NCI-H1694 (cell line): Measurements from ENCODE around the gene RAB6A.

Experiments used
- DNase-seq: peaks from one replicate; lab custom pipeline; 2025; lab: John Stamatoyannopoulos, UW

The RAB6A gene

DNA sequence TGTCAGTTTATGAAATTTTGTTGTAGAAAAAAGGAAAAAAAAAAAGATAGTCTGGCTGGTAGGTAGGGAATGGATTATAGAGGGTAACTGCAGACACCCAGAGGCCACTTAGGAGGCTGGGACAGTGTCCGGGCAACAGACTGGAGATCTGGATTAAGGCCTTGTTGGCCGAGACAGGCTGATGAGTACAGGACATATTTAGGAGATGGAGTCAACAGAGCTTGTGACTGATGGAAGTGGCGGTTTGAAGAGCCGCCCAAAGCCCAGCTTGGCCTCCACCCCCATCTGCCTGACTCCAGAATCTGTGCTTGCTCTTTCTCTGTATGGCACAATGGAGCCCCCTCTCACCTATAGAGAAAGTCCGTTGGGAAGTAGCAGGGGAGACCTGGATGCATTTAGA is 106.9 kb downstream of the RAB6A start:
- no peak for DNase-seq

- no peak for DNase-seq
Observed at GRCh38 chr11:73652856-73653559, 107.9 kb downstream of the RAB6A start.

DNA sequence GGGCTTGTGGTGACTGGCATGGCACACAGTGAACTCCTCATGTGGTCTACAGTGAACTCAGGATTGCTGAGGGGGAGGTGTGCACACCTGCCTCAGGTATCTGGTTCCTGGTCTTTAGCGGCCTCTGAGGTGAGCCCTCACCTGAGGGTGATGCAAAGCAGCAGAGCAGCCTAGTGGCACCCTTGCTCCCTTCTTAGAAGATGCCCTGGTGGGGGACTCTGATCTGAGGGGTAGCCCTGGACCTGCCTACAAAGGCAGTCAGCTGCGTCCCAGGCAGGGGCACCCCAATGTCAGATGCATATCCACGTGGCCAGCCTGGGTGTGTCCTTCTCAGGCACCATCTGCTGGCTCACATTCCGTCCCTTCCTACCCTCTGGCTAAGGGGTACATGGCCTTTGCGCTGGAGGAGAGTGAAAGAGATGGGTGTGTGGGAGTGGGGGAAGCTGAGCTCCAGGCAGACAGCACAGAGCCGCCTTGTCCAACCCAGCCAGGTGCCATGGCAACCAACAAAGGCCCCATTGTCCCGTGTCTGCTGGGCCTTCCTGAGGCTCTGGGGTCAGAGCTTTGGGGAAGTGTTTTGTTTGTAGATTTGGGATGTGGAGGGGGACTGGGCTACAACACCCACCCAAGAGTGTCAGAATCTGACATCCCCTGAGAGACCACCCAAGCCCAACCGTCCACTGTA is 108.7 kb downstream of the RAB6A start:
- DNase-seq: no peak

GRCh38 chr11:73651661-73652045 is 109.2 kb downstream of the RAB6A start:
- DNase-seq: no peak

DNA sequence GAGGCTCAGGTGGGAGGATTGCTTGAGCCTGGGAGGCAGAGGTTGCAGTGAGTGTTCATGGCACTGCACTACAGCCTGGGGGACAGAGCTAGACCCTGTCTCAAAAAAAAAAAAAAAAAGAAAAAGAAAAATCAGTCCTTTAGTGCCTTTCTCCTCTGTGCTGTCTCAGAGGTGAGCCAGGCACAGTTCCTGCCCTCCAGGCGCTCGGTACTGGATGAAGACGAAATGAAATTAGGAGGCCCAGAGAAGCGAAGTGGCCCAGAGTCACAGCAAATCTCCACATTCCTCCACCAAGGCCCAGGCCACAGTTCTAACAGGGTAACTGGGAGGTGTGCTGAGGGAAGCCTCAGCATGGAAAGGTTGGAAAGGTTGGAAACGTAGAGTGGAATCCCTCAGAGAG is 109.6 kb downstream of the RAB6A start:
- no peak for DNase-seq

DNA sequence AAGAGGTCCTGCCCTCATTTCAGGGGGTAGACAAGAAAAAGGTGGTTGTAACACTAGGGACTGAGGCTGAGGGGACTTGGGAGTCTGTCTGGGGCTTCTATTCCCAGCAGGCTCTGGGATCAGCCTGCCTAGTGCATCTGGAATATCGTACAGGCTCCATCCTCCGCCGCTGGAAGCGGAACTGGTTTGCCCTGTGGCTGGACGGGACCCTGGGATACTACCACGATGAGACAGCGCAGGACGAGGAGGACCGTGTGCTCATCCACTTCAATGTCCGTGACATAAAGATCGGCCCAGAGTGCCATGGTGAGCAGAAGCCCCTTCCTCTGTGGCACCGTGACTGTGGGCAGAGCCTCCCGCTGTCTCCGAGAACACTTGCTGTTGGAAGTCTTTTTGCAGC is 110.5 kb downstream of the RAB6A start:
- DNase-seq: no peak

- DNase-seq: no peak
Observed at GRCh38 chr11:73649206-73649605, 111.7 kb downstream of the RAB6A start.

- no peak for DNase-seq
Observed at GRCh38 chr11:73648571-73649046, 112.3 kb downstream of the RAB6A start.

- no peak for DNase-seq
Observed at GRCh38 chr11:73648121-73648520, 112.8 kb downstream of the RAB6A start.

DNA sequence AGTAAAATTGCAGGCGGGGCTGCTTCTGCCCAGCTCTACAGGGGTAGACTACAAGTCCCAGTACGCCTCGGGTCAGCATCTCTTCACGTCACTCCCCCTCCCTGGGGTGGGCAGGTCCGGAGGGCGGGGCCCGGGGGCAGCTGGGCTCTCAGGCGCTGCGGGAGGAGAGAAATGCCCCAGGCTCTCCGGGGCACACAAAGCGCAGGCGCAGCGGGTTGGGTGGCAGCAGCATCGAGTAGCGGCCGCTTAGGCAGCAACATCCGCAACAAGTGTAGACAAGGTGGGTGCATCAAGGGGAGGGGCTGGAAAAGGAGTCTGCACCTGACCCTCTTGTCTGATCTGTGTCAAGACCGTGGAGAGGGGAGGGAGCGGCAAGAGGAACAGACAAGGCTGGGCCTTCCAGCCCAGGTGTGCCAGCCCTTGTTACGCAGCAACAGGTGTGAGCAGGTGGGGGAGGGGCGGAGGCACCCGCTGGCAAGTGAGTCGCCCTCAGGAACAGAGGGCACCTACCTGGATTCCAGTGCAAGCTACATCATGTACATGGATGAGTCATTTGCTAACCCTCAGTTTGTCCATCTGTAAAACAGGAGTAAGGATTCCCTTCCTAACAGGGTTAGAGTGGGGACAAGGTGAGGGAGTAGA is 113.3 kb downstream of the RAB6A start:
- no peak for DNase-seq

DNA sequence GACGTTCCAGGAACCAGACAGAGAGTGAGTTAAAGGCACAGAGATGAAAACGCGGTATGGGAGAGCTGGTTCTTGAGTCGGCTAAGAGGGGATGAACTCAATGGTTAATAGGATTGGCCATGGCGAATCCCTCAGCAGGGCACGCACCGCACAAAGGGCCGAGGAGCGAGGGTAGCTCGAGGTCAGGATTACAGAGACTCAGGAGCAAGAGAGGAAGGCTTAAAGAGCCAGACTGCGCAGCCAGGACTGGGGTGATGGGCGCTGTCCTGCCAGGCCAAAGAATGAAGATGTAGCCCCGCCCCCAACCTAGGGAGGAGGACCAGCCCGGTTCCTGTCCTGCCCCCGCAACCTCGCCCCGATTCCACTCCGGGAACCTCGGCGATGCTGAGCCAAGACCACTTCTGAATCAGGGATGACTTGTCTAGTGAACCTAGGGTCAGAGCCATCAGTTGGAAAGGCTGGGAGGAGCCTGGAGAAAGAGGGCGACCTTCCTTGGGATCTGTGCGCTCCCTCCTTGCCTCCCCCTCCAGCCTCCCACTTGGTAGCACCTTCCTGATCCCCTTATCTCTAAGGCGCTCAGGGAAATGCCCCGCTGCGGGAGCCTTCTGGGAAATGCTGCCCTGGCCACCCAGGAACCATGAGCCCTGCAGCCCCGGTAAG is 114.8 kb downstream of the RAB6A start, which contains the start of gene PLEKHB1:
TSS of gene PLEKHB1 (plus strand) at position 610 of the 660 bp plus-strand sequence. CDS start at position 638, 28 bp downstream.
- DNase-seq: no peak

DNA sequence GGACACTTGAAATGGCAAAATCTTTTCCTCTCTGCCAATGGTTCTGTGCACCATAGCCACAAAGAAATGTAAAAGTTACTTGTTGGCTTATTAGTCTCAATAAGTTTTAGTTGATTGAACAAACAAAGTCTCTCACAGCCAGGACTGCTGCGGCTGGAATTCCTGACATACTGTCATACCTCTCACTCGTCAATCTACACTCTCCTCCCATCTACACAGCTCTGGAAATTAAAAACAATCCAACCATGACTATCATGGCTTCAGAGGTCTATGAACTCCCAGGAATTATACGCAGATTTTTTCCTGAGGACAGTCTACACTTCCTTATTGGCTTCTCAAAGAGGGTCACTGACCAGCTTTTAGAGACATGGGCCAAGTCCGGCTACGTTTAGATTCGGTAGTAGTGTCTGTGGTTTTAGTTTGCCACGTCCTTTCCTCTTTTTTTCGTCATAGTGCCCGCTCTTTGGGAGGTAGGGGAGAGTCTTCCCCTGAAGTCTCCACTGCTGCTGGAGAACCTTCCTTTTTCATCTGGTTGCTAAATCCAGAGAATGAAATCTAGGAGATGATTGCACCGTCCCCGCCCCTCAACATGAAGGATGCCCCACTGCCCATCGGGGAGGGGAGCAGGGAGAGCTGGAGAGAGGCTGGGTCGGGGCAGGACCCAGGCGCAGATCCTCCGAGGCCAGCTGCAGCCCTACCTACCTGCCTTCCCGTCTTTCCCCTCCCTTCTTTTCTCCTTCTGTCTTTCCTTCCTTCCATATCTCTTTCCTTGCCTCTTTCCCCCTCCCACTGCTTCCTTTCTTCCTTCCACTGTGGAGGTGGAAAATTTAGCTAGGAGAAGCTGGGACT is 115.5 kb downstream of the RAB6A start:
- no peak for DNase-seq

DNA sequence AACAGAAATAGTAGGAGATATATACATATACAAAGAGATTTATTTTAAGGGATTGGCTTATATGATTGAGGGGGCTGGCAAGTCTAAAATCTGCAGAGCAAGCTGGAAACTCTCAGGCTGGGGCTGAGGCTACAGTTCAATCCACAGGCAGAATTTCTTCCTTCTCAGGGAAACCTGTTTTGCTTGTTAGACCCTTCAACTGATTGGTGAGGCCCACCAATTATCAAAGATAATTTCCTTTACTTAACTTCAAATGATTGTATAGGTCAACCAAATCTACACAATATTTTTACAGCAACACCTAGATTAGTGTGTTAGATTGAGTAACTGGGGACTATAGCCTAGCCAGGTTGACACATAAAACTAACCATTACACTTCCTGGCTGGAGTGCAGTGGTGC is 119.2 kb downstream of the RAB6A start:
- DNase-seq: no peak

- no peak for DNase-seq
Observed at GRCh38 chr11:73640592-73640991, 120.3 kb downstream of the RAB6A start.

DNA sequence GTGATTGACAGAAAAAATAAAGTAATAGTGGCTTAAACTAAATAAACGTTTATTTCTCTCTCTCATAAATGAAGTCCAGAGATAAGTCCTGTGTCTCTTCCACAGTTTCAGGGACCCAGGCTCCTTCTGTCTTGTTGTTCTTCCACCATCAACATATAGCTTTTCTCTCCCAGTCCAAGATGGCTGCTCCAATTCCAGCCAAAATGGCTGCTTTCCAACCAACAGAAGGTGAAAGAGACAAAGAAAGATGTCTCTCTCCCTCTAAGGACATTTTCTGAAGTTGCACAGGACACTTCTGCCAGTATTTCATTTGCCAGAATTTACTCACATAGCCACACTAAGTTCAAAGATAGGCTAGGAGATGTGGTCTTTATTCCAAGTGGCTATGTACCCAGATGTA is 123.9 kb downstream of the RAB6A start:
- no peak for DNase-seq

GRCh38 chr11:73636249-73636648 is 124.6 kb downstream of the RAB6A start:
- no peak for DNase-seq

DNA sequence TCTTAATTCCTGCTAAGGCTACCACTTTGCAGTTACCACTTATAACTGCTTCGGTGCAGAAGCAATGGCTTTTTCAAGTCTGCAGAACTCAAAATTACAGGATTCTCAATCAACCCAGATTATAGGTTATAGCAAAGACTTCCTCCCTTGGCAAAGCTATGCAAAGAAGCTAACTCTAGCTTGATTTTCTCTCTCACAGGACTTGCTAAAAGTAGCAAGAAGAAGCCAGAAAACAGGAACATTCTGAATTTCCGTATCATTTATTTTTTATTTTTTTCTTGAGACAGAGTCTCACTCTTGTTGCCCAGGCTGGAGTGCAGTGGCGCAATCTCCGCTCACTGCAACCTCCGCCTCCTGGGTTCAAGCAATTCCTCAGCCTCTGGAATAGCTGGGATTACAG is 125.2 kb downstream of the RAB6A start:
- DNase-seq: no peak

DNA sequence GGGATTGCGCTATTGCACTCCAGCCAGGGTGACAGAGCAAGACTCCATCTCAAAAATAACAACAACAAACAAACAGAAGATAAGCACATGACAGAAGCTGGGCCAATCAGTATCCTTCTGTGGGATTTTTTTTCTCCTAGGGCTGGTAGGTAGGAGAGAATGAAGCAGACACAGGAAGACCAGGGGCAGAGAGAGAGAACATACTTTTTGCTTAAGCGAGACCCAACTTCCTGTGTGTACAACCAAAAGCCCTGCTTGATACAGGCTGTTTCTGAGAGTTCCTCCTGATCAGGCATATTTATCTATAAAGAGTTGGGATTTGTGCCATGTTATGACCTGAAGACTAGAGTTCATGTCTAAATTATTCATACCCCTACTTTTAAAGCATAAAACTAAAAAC is 126.9 kb downstream of the RAB6A start:
- no peak for DNase-seq

- DNase-seq: no peak
Observed at GRCh38 chr11:73632996-73633395, 127.9 kb downstream of the RAB6A start.

- DNase-seq: no peak
Observed at GRCh38 chr11:73629907-73630306, 131.0 kb downstream of the RAB6A start.

DNA sequence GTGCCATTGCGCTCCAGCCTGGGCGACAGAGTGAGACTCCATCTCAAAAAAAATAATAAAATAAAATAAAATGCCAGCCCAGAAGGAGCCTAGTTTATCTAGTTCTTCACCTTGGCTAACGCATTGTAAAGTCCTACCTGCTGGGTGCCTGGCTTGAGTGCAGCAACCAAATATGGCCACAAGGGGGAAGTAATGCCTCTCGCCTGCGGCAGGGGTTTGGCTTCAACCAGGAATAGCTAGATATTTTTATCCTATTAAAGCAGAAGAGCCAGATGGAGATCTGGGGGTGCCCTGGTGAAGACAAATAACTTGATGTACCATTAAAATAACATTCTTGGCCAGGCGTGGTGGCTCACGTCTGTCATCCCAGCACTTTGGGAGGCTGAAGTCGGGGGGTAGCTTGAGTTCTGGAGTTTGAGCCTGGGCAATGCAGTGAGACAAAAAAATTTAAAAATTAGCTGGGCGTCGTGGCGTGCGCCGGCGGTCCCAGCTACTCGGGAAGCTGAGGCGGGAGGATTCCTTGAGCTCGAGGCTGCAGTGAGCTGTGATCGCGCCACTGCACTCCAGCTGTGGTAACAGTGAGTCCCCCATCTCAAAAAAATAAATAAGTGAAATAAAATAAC is 135.1 kb downstream of the RAB6A start:
- DNase-seq: peak; percentile 78
